DOHH2 (cell line): ENCODE data around the gene CTSS.

Experiments
- H3F3A ChIP-seq: fragments of 200-600 bp; sonication (generic), shearing (Covaris generic); 2 replicates; pipeline ENCODE4 v1.6.0; 2016; ENCODE audit warnings: antibody characterized with exemption, mild to moderate bottlenecking; ENCODE audit not compliant: control insufficient read depth, insufficient read depth
- H3K27ac ChIP-seq: fragments of 200-600 bp; sonication (generic); 2 replicates; pipeline ENCODE4 v1.5.1; 2014; ENCODE audit warnings: low read depth, mild to moderate bottlenecking, low read length, moderate library complexity
- H3K27me3 ChIP-seq: fragments of 200-600 bp; sonication (generic); 2 replicates; pipeline ENCODE4 v1.6.1; 2014; ENCODE audit warnings: mild to moderate bottlenecking, low read length, mixed read lengths; ENCODE audit not compliant: control insufficient read depth
- H3K36me3 ChIP-seq: fragments of 200-600 bp; sonication (generic); 2 replicates; pipeline ENCODE4 v1.6.1; 2014; ENCODE audit warnings: mild to moderate bottlenecking, low read length, moderate library complexity, mixed read lengths; ENCODE audit not compliant: control insufficient read depth
- H3K4me1 ChIP-seq: fragments of 200-600 bp; sonication (generic); 2 replicates; pipeline ENCODE4 v1.6.1; 2014; ENCODE audit warnings: mild to moderate bottlenecking, low read length, mixed read lengths; ENCODE audit not compliant: control insufficient read depth
- H3K4me2 ChIP-seq: fragments of 200-600 bp; sonication (generic); 2 replicates; pipeline ENCODE4 v1.6.0; 2014; ENCODE audit warnings: mild to moderate bottlenecking, low read length, moderate library complexity
- H3K4me3 ChIP-seq: fragments of 200-600 bp; sonication (generic); 2 replicates; pipeline ENCODE4 v1.5.1; 2014; ENCODE audit warnings: mild to moderate bottlenecking, low read length, mixed read lengths
- H3K79me2 ChIP-seq: fragments of 200-600 bp; sonication (generic); 2 replicates; pipeline ENCODE4 v1.6.1; 2014; ENCODE audit warnings: mild to moderate bottlenecking, low read length, mixed read lengths; ENCODE audit not compliant: control insufficient read depth
- H3K9me2 ChIP-seq: fragments of 200-600 bp; sonication (generic); replicated peaks from 2 replicates; pipeline ENCODE4 v1.6.1; 2014; ENCODE audit warnings: mild to moderate bottlenecking, low read length, mixed read lengths; ENCODE audit not compliant: control insufficient read depth
- H3K9me3 ChIP-seq: fragments of 200-600 bp; sonication (generic); 2 replicates; pipeline ENCODE4 v1.6.1; 2014; ENCODE audit warnings: antibody characterized with exemption, low read length, mixed read lengths; ENCODE audit not compliant: control insufficient read depth, insufficient read depth
- H4K20me1 ChIP-seq: fragments of 200-600 bp; sonication (generic); 2 replicates; pipeline ENCODE4 v1.6.0; 2014; ENCODE audit warnings: low read depth, mild to moderate bottlenecking, antibody characterized with exemption, low read length, moderate library complexity; ENCODE audit not compliant: control insufficient read depth, insufficient read depth
- CTCF ChIP-seq: fragments of 200-600 bp; sonication (generic); IDR thresholded peaks from one replicate; pipeline ENCODE4 v1.5.1; 2014; ENCODE audit warnings: antibody characterized with exemption, mild to moderate bottlenecking, low read depth, low read length; ENCODE audit not compliant: poor library complexity, severe bottlenecking
- EZH2phosphoT487 ChIP-seq: fragments of 200-600 bp; sonication (generic); IDR thresholded peaks from 2 replicates; pipeline ENCODE4 v1.6.1; 2017; ENCODE audit warnings: borderline replicate concordance, mild to moderate bottlenecking, antibody characterized with exemption, low read length, moderate library complexity, mixed read lengths

CTSS gene

GRCh38 chr1:150686275-150686674 is 79.3 kb downstream of the CTSS start:
- peaks cover 9% of the 10 kb centered on the region; the same call in 1 of the 2 replicates for H3F3A ChIP-seq

DNA sequence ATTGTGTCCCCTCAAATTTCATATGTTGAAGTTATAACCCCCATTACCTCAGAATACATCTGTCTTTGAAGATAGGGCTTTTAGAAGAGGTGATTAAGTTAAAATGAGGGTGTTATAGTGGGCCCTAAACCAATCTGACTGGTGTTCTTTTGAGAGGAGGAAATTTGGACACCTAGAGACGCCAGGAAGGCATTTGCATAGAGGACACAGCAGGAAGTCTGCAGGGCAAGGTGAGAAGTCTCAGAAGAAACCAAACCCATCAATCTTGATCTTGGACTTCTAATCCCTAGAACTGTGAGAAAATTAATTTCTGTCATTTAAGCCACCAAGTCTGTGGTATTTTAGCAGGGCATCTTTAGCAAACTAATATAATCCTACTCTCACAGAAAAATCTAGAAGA is 81.7 kb downstream of the CTSS start:
- Histone ChIP-seq H3K4me2 (peak overlapping the region; percentile 38), H3K4me3 (0 out of 2 replicates have a peak overlapping the region, but pooled peaks have one; percentile 14), H3K9me3 (no peaks in the 10 kb centered on the region), H4K20me1 (no peaks in the 10 kb centered on the region), H3K27me3 (no peaks in the 10 kb centered on the region), H3K79me2 (0 out of 2 replicates have a peak, but pooled peaks cover 3% of the 10 kb centered on the region), H3F3A (peaks cover 9% of the 10 kb centered on the region; the same call in 1 of the 2 replicates), H3K9me2 (no peaks in the 10 kb centered on the region), H3K36me3 (peaks cover 20% of the 10 kb centered on the region), H3K4me1 (peaks cover 18% of the 10 kb centered on the region), H3K27ac (peak overlapping the region; percentile 29)
- no peak for TF ChIP-seq CTCF
- TF ChIP-seq EZH2phosphoT487, result no peak

More at GRCh38 chr1:150686275-150686674, 79.3 kb downstream of the CTSS start:
- 0 out of 2 replicates have a peak, but pooled peaks cover 3% of the 10 kb centered on the region for H3K79me2 ChIP-seq
- H3K9me2 ChIP-seq, result no peaks in the 10 kb centered on the region
- no peaks in the 10 kb centered on the region for H3K27me3 ChIP-seq
- peaks cover 18% of the 10 kb centered on the region for H3K4me1 ChIP-seq
- no peaks in the 10 kb centered on the region for H4K20me1 ChIP-seq
- no peak overlapping the region for H3K27ac ChIP-seq
- H3K9me3 ChIP-seq, result no peaks in the 10 kb centered on the region
- H3K4me2 ChIP-seq, result no peak overlapping the region
- peaks cover 34% of the 10 kb centered on the region for H3K36me3 ChIP-seq
- H3K4me3 ChIP-seq, result no peak overlapping the region
- no peak for TF ChIP-seq CTCF
- TF ChIP-seq EZH2phosphoT487, result no peak
